ENCODE data around the gene GPHA2. TPM values are rescaled to one million over a fixed set of nuclear protein-coding genes. Genes with fewer than 3 reads are reported as not detected.

GPHA2 gene
- total and polyA plus RNA-seq, 10 of the 15 experiments (the other 5 are each of a cell fraction or from before 2014, with no cell fraction given) = not detected

- no peak for TF ChIP-seq ZBTB33 (IDR thresholded peaks at IDR 0.05)
These were observed 35.9 kb upstream of the GPHA2 start, which contains the start of gene MAJIN (continued) for GRCh38 chr11:64971421-64972233.

- no peak overlapping the region for H3K4me2 ChIP-seq (ENCODE audit: control insufficient read depth, insufficient read depth)
- in situ Hi-C loops (cut with MboI) (no loop called here), intact Hi-C loops (cut with micrococcal nuclease; ENCODE audit: unreplicated experiment) (no loop called here)
- H3K79me2 ChIP-seq (ENCODE audit: control insufficient read depth, insufficient read depth, low read length) = no peaks in the 10 kb centered on the region
- RAD21 ChIA-PET (ENCODE audit: unreplicated experiment) = no interaction called here
- H3K4me1 ChIP-seq (ENCODE audit: control insufficient read depth, insufficient read depth, low read length) = peaks cover 14% of the 10 kb centered on the region
- H3K27me3 ChIP-seq (replicated peaks in 1 of 2; ENCODE audit: control insufficient read depth in 2 of 2, insufficient read depth in 2 of 2, low read length in 1 of 2) = no peaks in the 10 kb centered on the region
- no peaks in the 10 kb centered on the region for H3K36me3 ChIP-seq (ENCODE audit: control insufficient read depth in 2 of 2, insufficient read depth in 2 of 2, low read length in 1 of 2)
- H3K27ac ChIP-seq (ENCODE audit: control insufficient read depth, insufficient read depth) = no peak overlapping the region
- no peak overlapping the region for H3K9ac ChIP-seq (ENCODE audit: control insufficient read depth, insufficient read depth, low read length)
- 70% methylated on average over 8 of the region's 8 CpGs for WGBS (ENCODE audit: insufficient coverage, insufficient replicate concordance, low lambda C conversion rate, missing lambda C conversion rate)
- peak; percentile 20 for TF ChIP-seq PBX3 (IDR thresholded peaks at IDR 0.05; ENCODE audit: insufficient replicate concordance, low read depth, low read length)
- TF ChIP-seq ZNF384 (IDR thresholded peaks at IDR 0.05; ENCODE audit: borderline replicate concordance, low read depth, low read length) = no peak
- H4K20me1 ChIP-seq (ENCODE audit: control insufficient read depth, insufficient read depth) = no peaks in the 10 kb centered on the region
- SMC1A ChIA-PET (ENCODE audit: uncharacterized antibody, unreplicated experiment) = no interaction called here
- H2AFZ ChIP-seq (ENCODE audit: control insufficient read depth, low read depth, low read length) = no peak overlapping the region
- ATAC-seq = no peak
- FAIRE-seq = no peak
- no peak for DNase-seq (ENCODE audit: low read depth, low spot score)
- POLR2A ChIA-PET = interaction anchor here (0.7 kb wide), 1 partner anchor 24 kb away, joined by 3 read pairs; no protein-coding TSS in a partner anchor
- no peak overlapping the region for H3K4me3 ChIP-seq
- no peaks in the 10 kb centered on the region; the same call in 2 of the 3 replicates for H3K9me3 ChIP-seq (replicated peaks; ENCODE audit: control insufficient read depth, insufficient read depth, low read length)
- BruUV-seq (replicated peaks) = no TSS peak
- CTCF ChIA-PET = no interaction called here
These were observed 35.0 kb upstream of the GPHA2 start for GRCh38 chr11:64970731-64971151.

Data from GM12878 (cell line).